Endothelial cell of umbilical vein (primary cell): ENCODE data around the gene DCUN1D4.

Source experiments
- EZH2 ChIP-seq: IDR thresholded peaks from 2 replicates; pipeline ENCODE4 v1.6.1; 2012; ENCODE audit warnings: borderline replicate concordance, low read depth, mild to moderate bottlenecking, moderate library complexity, low read length, inconsistent platforms; ENCODE audit not compliant: severe bottlenecking
- POLR2A ChIP-seq: IDR thresholded peaks from 2 replicates; pipeline ENCODE4 v1.6.1; 2012; ENCODE audit warnings: low read depth, mild to moderate bottlenecking, control low read depth, low read length
- POLR2AphosphoS5 ChIP-seq: IDR thresholded peaks from 2 replicates; pipeline ENCODE4 v1.6.1; 2012; ENCODE audit warnings: low read depth, mild to moderate bottlenecking, control low read depth, low read length, moderate library complexity; ENCODE audit not compliant: insufficient read depth
- TF ChIP-seq, protein P1 (sequence below), 2 donors: IDR thresholded peaks; 1 replicate in 1 of 2; 2 replicates in 1 of 2; pipeline ENCODE4 v1.5.1; 2011; ENCODE audit warnings: low read length in 2 of 2, mild to moderate bottlenecking in 2 of 2, moderate library complexity in 2 of 2, control low read depth in 1 of 2, inconsistent platforms in 1 of 2, low read depth in 1 of 2; ENCODE audit not compliant: insufficient read depth in 1 of 2; ENCODE audit errors: extremely low read depth in 1 of 2
- TF ChIP-seq, protein P2 (sequence below): IDR thresholded peaks from 2 replicates; pipeline ENCODE4 v1.6.1; 2011; ENCODE audit not compliant: insufficient read depth, insufficient read length

DNA sequence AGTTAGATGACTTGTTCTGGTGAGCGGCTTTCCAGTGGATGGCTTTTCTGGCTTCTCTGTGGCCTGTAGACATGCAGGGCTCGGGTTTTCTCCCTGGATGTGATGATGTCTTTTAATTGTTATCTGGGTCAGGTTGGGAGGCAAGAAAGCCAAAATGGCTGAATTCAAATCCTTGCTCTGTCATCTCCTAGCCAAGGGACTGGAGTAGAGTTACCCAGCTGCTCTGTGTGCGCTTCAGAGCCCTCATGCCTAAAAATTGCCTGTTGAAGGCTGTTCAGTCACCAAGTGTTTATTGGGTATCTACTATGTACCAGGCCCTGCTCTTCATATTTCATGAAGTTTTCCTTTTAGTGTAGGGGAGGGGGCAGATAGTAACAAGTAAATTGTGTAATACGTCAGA is 7.3 kb downstream of the DCUN1D4 start:
- TF ChIP-seq, protein P1, sequence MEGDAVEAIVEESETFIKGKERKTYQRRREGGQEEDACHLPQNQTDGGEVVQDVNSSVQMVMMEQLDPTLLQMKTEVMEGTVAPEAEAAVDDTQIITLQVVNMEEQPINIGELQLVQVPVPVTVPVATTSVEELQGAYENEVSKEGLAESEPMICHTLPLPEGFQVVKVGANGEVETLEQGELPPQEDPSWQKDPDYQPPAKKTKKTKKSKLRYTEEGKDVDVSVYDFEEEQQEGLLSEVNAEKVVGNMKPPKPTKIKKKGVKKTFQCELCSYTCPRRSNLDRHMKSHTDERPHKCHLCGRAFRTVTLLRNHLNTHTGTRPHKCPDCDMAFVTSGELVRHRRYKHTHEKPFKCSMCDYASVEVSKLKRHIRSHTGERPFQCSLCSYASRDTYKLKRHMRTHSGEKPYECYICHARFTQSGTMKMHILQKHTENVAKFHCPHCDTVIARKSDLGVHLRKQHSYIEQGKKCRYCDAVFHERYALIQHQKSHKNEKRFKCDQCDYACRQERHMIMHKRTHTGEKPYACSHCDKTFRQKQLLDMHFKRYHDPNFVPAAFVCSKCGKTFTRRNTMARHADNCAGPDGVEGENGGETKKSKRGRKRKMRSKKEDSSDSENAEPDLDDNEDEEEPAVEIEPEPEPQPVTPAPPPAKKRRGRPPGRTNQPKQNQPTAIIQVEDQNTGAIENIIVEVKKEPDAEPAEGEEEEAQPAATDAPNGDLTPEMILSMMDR (IDR thresholded peaks at IDR 0.05; ENCODE audit: extremely low read depth in 1 of 2, insufficient read depth in 1 of 2, low read depth in 1 of 2, low read length in 2 of 2): no peak
- TF ChIP-seq POLR2A (no peak), EZH2 (no peak), POLR2AphosphoS5 (no peak)
- TF ChIP-seq, protein P2, sequence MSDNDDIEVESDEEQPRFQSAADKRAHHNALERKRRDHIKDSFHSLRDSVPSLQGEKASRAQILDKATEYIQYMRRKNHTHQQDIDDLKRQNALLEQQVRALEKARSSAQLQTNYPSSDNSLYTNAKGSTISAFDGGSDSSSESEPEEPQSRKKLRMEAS: no peak
